ENCODE data around the gene HEXA. TPM values are rescaled to one million over a fixed set of nuclear protein-coding genes. Genes with fewer than 3 reads are reported as not detected.

HEXA gene
- total and polyA plus RNA-seq, 2 of the 8 experiments (the other 6 are each of a cell fraction or from before 2014, with no cell fraction given), result 52.5 to 73.7 TPM

- no peak overlapping the region for H3K4me3 ChIP-seq (ENCODE audit: extremely low read depth in 1 of 4, insufficient read depth in 2 of 4, low read depth in 3 of 4, low read length in 4 of 4)
- no peak overlapping the region for H2BK120ac ChIP-seq (replicated peaks; ENCODE audit: low read depth, low read length)
- no peak overlapping the region for H3K4me2 ChIP-seq (ENCODE audit: insufficient read depth in 1 of 2, low read depth in 2 of 2, low read length in 2 of 2)
- 0 out of 4 replicates have a peak, but pooled peaks cover 0 to 3% of the 10 kb centered on the region in 2 experiments for H3K79me2 ChIP-seq (ENCODE audit: control insufficient read depth in 1 of 2, insufficient read depth in 2 of 2, low read length in 2 of 2)
- no peak overlapping the region for H3K4ac ChIP-seq (replicated peaks; ENCODE audit: insufficient read length, low read depth, low read length)
- FAIRE-seq (no peak), DNase-seq (ENCODE audit: low read depth in 1 of 2, low spot score in 2 of 2) (no peak)
- H2BK20ac ChIP-seq (ENCODE audit: low read length), result no peak overlapping the region
- H3K14ac ChIP-seq (ENCODE audit: insufficient read length), result no peak overlapping the region
- H3K56ac ChIP-seq (replicated peaks; ENCODE audit: insufficient read length, low read depth, low read length), result no peak overlapping the region
- H3K9me3 ChIP-seq (ENCODE audit: insufficient read depth in 2 of 2, low read depth in 1 of 2, low read length in 1 of 2), result no peaks in the 10 kb centered on the region
- peaks cover 2 to 28% (median 17%) of the 10 kb centered on the region in 4 experiments; a peak in 7 of 8 replicates for H3K36me3 ChIP-seq (ENCODE audit: control insufficient read depth in 2 of 4, insufficient read depth in 4 of 4, low read length in 3 of 4)
- H4K8ac ChIP-seq (ENCODE audit: extremely low read depth, insufficient read depth, low read length), result no peak overlapping the region
- ChIA-PET CTCF (ENCODE audit: partially characterized antibody) (no interaction called here), POLR2A (ENCODE audit: partially characterized antibody) (interaction anchor here (0.6 kb wide), 1 partner anchor 121 kb away, joined by 4 read pairs; no protein-coding TSS in a partner anchor)
- 75% methylated on average over 1 of the region's 1 CpG; no CpG with 5 or more reads in 1 of the 2 experiments for WGBS, 2 experiments (ENCODE audit: extremely low coverage in 1 of 2, insufficient coverage in 1 of 2, insufficient read length in 1 of 2, insufficient replicate concordance in 2 of 2, low coverage in 1 of 2, low lambda C conversion rate in 2 of 2, missing lambda C conversion rate in 1 of 2)
- H2BK15ac ChIP-seq (ENCODE audit: low read length), result no peak overlapping the region
- H3K27ac ChIP-seq (ENCODE audit: low read depth, low read length), result no peak overlapping the region
- H2AK5ac ChIP-seq (ENCODE audit: low read depth, low read length), result no peak overlapping the region
- H3K27me3 ChIP-seq (replicated peaks in 1 of 4; ENCODE audit: control insufficient read depth in 3 of 4, extremely low read depth in 1 of 4, insufficient read depth in 3 of 4, low read length in 3 of 4), result no peaks in the 10 kb centered on the region; a peak in 1 of 7 replicates
- no peak overlapping the region for H2AFZ ChIP-seq (ENCODE audit: low read length)
- no peaks in the 10 kb centered on the region for H3K23me2 ChIP-seq (ENCODE audit: low read depth, low read length)
- H2BK12ac ChIP-seq (ENCODE audit: low read depth, low read length), result no peak overlapping the region
- H4K91ac ChIP-seq (replicated peaks; ENCODE audit: insufficient read length, low read length), result no peak overlapping the region
- peaks cover 5 to 8% of the 10 kb centered on the region in 2 experiments for H4K20me1 ChIP-seq (replicated peaks in 1 of 2; ENCODE audit: control insufficient read depth in 1 of 2, insufficient read depth in 2 of 2, low read length in 2 of 2)
- H3K23ac ChIP-seq (ENCODE audit: insufficient read length), result no peak overlapping the region
- H2BK5ac ChIP-seq (ENCODE audit: low read depth, low read length), result no peak overlapping the region
- H3K18ac ChIP-seq (ENCODE audit: extremely low read depth, low read length), result no peak overlapping the region
- H3K4me1 ChIP-seq (replicated peaks in 1 of 4; ENCODE audit: control insufficient read depth in 3 of 4, insufficient read depth in 4 of 4, low read length in 3 of 4), result no peaks in the 10 kb centered on the region
- H4K5ac ChIP-seq (ENCODE audit: insufficient read length, low read depth, low read length), result no peak overlapping the region
- H3K79me1 ChIP-seq (ENCODE audit: low read depth, low read length), result peaks cover 2% of the 10 kb centered on the region; the same call in 1 of the 2 replicates
- no peak overlapping the region for H3K9ac ChIP-seq (replicated peaks in 1 of 4; ENCODE audit: extremely low read depth in 1 of 4, low read depth in 3 of 4, low read length in 3 of 4)
- no peak for TF ChIP-seq MAX (IDR thresholded peaks at IDR 0.05)
- TF ChIP-seq ASH2L (IDR thresholded peaks at IDR 0.05; ENCODE audit: low read length), result no peak
- no peak for TF ChIP-seq TBP (IDR thresholded peaks at IDR 0.05; ENCODE audit: low read depth, low read length)
- no peak for TF ChIP-seq ZNF274 (IDR thresholded peaks at IDR 0.05; ENCODE audit: borderline replicate concordance, extremely low read depth, low read length)
- TF ChIP-seq JUND (IDR thresholded peaks at IDR 0.05; ENCODE audit: low read length), result no peak
- TF ChIP-seq EP300 (IDR thresholded peaks at IDR 0.05; ENCODE audit: borderline replicate concordance in 1 of 2, low read depth in 2 of 2, low read length in 2 of 2), result no peak
- TF ChIP-seq ATF2 (IDR thresholded peaks at IDR 0.05; ENCODE audit: low read length), result no peak
- no peak for TF ChIP-seq POLR2AphosphoS5 (IDR thresholded peaks at IDR 0.05; ENCODE audit: low read depth, low read length)
- TF ChIP-seq KDM5A (IDR thresholded peaks at IDR 0.05; ENCODE audit: low read length), result no peak
- TF ChIP-seq RXRA (IDR thresholded peaks at IDR 0.05; ENCODE audit: insufficient read depth, low read depth, low read length), result no peak
- no peak for TF ChIP-seq CBX5 (IDR thresholded peaks at IDR 0.05; ENCODE audit: low read depth, low read length)
- TF ChIP-seq BACH1 (IDR thresholded peaks at IDR 0.05; ENCODE audit: low read length), result no peak
- no peak for TF ChIP-seq TAF7 (optimal IDR thresholded peaks at IDR 0.05; ENCODE audit: borderline replicate concordance, low read depth, low read length)
Observed at GRCh38 chr15:72354496-72354895, 21.3 kb downstream of the HEXA start.
